ENCODE results near the gene HES5. TPM values are rescaled to one million over a fixed set of nuclear protein-coding genes. Genes with fewer than 3 reads are reported as not detected.

HES5 gene
- total and polyA plus RNA-seq, 2 of the 13 experiments (the other 11 are each of a cell fraction or from before 2014, with no cell fraction given), result not detected

DNA sequence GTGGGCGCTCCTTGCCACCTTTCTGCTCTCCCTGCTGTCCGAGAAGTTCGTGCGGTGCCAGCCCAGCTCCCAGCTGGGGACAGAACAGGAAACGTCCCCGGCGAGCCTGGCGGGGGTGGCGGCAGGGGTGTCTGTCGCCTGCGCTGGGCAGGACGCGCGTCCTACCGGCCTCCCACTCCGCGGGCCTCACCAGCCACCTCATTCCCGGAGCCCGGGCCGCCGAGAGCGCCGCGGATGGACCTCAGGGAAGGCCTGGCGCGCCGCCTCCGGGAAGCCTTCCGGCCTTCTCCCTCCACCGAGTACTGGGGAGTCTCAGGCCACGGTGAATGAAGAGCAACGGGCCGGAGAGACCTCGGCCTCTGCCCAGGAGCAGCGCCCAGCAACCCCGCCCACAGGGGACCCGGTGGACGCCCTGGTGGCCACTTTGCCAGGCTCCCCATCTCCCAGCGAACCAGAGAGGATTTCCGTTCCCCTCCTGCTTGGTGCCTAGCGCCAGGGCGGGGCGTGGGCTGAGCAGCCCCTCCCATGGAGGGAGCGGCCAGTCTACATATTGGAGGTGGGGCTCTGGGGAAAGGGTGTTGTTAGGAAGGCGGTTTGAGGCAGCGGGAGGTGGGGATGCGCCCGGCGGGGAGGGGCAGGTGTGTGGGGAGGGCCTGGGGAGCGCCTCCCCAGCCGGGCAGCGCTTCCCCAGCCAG, 16.6 kb upstream of the HES5 start (continued):
- TF ChIP-seq, protein P1, sequence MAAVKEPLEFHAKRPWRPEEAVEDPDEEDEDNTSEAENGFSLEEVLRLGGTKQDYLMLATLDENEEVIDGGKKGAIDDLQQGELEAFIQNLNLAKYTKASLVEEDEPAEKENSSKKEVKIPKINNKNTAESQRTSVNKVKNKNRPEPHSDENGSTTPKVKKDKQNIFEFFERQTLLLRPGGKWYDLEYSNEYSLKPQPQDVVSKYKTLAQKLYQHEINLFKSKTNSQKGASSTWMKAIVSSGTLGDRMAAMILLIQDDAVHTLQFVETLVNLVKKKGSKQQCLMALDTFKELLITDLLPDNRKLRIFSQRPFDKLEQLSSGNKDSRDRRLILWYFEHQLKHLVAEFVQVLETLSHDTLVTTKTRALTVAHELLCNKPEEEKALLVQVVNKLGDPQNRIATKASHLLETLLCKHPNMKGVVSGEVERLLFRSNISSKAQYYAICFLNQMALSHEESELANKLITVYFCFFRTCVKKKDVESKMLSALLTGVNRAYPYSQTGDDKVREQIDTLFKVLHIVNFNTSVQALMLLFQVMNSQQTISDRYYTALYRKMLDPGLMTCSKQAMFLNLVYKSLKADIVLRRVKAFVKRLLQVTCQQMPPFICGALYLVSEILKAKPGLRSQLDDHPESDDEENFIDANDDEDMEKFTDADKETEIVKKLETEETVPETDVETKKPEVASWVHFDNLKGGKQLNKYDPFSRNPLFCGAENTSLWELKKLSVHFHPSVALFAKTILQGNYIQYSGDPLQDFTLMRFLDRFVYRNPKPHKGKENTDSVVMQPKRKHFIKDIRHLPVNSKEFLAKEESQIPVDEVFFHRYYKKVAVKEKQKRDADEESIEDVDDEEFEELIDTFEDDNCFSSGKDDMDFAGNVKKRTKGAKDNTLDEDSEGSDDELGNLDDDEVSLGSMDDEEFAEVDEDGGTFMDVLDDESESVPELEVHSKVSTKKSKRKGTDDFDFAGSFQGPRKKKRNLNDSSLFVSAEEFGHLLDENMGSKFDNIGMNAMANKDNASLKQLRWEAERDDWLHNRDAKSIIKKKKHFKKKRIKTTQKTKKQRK (IDR thresholded peaks at IDR 0.05; ENCODE audit: low read length), result no peak
- TF ChIP-seq SMAD9 (CRISPR knock-in tag; IDR thresholded peaks at IDR 0.05) (no peak), ATF1 (CRISPR knock-in tag; IDR thresholded peaks at IDR 0.05) (no peak), ZNF776 (CRISPR knock-in tag; IDR thresholded peaks at IDR 0.05) (peak; percentile 44; the same call in 1 of the 2 replicates), CHD2 (IDR thresholded peaks at IDR 0.05; ENCODE audit: low read depth, low read length) (no peak), ZNF605 (CRISPR knock-in tag; IDR thresholded peaks at IDR 0.05) (no peak), ZNF121 (CRISPR knock-in tag; IDR thresholded peaks at IDR 0.05) (no peak), CBX5 (CRISPR knock-in tag; IDR thresholded peaks at IDR 0.05; ENCODE audit: borderline replicate concordance) (no peak), ZNF263 (CRISPR knock-in tag; IDR thresholded peaks at IDR 0.05) (0 out of 2 replicates have a peak, but pooled peaks have one; percentile 26), IRF2 (CRISPR knock-in tag; IDR thresholded peaks at IDR 0.05) (no peak), SKI (IDR thresholded peaks at IDR 0.05; ENCODE audit: partially characterized antibody) (no peak), ISX (CRISPR knock-in tag; conservative IDR thresholded peaks at IDR 0.05) (no peak), ZFY (CRISPR knock-in tag; IDR thresholded peaks at IDR 0.05) (no peak; the same call in none of the 2 replicates), ZNF501 (CRISPR knock-in tag; IDR thresholded peaks at IDR 0.05) (no peak; the same call in 1 of the 2 replicates), AKAP8 (CRISPR knock-in tag; IDR thresholded peaks at IDR 0.05) (no peak), ZNF101 (CRISPR knock-in tag; IDR thresholded peaks at IDR 0.05; ENCODE audit: borderline replicate concordance, low read depth) (no peak), TAF1 (CRISPR knock-in tag; IDR thresholded peaks at IDR 0.05) (peak; percentile 2; the same call in 1 of the 2 replicates), PAWR (CRISPR knock-in tag; IDR thresholded peaks at IDR 0.05; ENCODE audit: borderline replicate concordance) (no peak), SP5 (CRISPR knock-in tag; IDR thresholded peaks at IDR 0.05; ENCODE audit: borderline replicate concordance, low read depth) (peak; percentile 61), MXI1 (IDR thresholded peaks at IDR 0.05; ENCODE audit: borderline replicate concordance, low read depth, low read length) (no peak; the same call in 2 of the 3 replicates), FLYWCH1 (CRISPR knock-in tag; IDR thresholded peaks at IDR 0.05) (no peak), ZFP41 (CRISPR knock-in tag; IDR thresholded peaks at IDR 0.05; ENCODE audit: borderline replicate concordance) (no peak), ZNF17 (CRISPR knock-in tag; IDR thresholded peaks at IDR 0.05) (no peak)
- TF ChIP-seq, protein P2, sequence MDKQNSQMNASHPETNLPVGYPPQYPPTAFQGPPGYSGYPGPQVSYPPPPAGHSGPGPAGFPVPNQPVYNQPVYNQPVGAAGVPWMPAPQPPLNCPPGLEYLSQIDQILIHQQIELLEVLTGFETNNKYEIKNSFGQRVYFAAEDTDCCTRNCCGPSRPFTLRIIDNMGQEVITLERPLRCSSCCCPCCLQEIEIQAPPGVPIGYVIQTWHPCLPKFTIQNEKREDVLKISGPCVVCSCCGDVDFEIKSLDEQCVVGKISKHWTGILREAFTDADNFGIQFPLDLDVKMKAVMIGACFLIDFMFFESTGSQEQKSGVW (CRISPR knock-in tag; IDR thresholded peaks at IDR 0.05; ENCODE audit: borderline replicate concordance), result no peak
- TF ChIP-seq, protein P3, sequence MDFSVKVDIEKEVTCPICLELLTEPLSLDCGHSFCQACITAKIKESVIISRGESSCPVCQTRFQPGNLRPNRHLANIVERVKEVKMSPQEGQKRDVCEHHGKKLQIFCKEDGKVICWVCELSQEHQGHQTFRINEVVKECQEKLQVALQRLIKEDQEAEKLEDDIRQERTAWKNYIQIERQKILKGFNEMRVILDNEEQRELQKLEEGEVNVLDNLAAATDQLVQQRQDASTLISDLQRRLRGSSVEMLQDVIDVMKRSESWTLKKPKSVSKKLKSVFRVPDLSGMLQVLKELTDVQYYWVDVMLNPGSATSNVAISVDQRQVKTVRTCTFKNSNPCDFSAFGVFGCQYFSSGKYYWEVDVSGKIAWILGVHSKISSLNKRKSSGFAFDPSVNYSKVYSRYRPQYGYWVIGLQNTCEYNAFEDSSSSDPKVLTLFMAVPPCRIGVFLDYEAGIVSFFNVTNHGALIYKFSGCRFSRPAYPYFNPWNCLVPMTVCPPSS (IDR thresholded peaks at IDR 0.05), result no peak
- TF ChIP-seq, protein P4, sequence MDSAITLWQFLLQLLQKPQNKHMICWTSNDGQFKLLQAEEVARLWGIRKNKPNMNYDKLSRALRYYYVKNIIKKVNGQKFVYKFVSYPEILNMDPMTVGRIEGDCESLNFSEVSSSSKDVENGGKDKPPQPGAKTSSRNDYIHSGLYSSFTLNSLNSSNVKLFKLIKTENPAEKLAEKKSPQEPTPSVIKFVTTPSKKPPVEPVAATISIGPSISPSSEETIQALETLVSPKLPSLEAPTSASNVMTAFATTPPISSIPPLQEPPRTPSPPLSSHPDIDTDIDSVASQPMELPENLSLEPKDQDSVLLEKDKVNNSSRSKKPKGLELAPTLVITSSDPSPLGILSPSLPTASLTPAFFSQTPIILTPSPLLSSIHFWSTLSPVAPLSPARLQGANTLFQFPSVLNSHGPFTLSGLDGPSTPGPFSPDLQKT (CRISPR knock-in tag; IDR thresholded peaks at IDR 0.05; ENCODE audit: borderline replicate concordance), result no peak

Data from HepG2 (cell line).